ENCODE measurements around the gene NVL.

DNA sequence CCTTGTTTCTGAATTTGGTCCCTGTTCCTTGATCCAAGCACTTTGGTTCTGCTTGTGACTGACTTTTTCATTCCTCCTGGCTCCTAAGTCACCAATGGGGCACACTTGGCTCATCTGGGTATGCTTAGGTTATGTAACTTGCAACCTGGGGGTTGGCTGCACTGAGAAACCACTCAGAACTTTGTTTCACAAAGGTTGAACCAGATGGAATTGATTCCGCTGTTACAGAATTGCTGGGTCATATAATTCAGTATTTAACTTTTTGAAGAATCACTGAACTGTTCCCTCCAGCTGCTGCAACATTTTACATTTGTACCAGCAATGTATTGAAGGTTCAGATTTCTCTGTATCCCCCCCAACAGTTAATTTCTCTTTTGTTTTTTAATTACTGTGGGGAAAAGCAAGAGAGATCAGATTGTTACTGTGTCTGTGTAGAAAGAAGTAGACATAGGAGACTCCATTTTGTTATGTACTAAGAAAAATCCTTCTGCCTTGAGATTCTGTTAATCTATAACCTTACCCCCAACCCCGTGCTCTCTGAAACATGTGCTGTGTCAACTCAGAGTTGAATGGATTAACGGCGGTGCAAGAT lies 9.6 kb upstream of the NVL start:
- TF ChIP-seq, protein P1, sequence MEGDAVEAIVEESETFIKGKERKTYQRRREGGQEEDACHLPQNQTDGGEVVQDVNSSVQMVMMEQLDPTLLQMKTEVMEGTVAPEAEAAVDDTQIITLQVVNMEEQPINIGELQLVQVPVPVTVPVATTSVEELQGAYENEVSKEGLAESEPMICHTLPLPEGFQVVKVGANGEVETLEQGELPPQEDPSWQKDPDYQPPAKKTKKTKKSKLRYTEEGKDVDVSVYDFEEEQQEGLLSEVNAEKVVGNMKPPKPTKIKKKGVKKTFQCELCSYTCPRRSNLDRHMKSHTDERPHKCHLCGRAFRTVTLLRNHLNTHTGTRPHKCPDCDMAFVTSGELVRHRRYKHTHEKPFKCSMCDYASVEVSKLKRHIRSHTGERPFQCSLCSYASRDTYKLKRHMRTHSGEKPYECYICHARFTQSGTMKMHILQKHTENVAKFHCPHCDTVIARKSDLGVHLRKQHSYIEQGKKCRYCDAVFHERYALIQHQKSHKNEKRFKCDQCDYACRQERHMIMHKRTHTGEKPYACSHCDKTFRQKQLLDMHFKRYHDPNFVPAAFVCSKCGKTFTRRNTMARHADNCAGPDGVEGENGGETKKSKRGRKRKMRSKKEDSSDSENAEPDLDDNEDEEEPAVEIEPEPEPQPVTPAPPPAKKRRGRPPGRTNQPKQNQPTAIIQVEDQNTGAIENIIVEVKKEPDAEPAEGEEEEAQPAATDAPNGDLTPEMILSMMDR (IDR thresholded peaks at IDR 0.05), result no peak
- TF ChIP-seq POLR2A (IDR thresholded peaks at IDR 0.05), result no peak

Measured in vagina (tissue), 2 donors.